SK-N-SH (cell line): ENCODE measurements around the gene TUNAR.

Experiments
- EZH2phosphoT487 ChIP-seq: fragments of 200-600 bp; sonication (generic); IDR thresholded peaks from 2 replicates; pipeline ENCODE4 v1.6.1; 2017; ENCODE audit warnings: low read depth, mixed run types, mild to moderate bottlenecking, antibody characterized with exemption, moderate library complexity, borderline replicate concordance
- GABPA ChIP-seq: IDR thresholded peaks from 2 replicates; pipeline ENCODE4 v1.4.0; 2012; ENCODE audit warnings: low read depth, mild to moderate bottlenecking
- MXI1 ChIP-seq: IDR thresholded peaks from 2 replicates; pipeline ENCODE4 v1.6.1; 2012; ENCODE audit warnings: mild to moderate bottlenecking, low read depth, low read length, improper control_type of control experiment
- POLR2AphosphoS5 ChIP-seq: IDR thresholded peaks from 2 replicates; pipeline ENCODE4 v1.6.1; 2012; ENCODE audit warnings: low read depth, low read length
- RAD21 ChIP-seq: IDR thresholded peaks from 2 replicates; pipeline ENCODE4 v1.6.1; 2012; ENCODE audit warnings: mild to moderate bottlenecking, low read length
- REST ChIP-seq: IDR thresholded peaks from 2 replicates; pipeline ENCODE4 v1.6.1; 2012; ENCODE audit warnings: mild to moderate bottlenecking, low read depth, low read length, moderate library complexity
- SMC3 ChIP-seq: IDR thresholded peaks from 2 replicates; pipeline ENCODE4 v1.6.1; 2012; ENCODE audit warnings: low read depth, low read length, improper control_type of control experiment
- TAF1 ChIP-seq: IDR thresholded peaks from 2 replicates; pipeline ENCODE4 v1.6.1; 2012; ENCODE audit warnings: low read depth, mild to moderate bottlenecking, low read length, moderate library complexity, borderline replicate concordance
- YY1 ChIP-seq: IDR thresholded peaks from 2 replicates; pipeline ENCODE4 v1.4.0; 2012; ENCODE audit warnings: low read depth, mild to moderate bottlenecking
- ZBTB33 ChIP-seq: IDR thresholded peaks from 2 replicates; pipeline ENCODE4 v1.4.0; 2012; ENCODE audit warnings: low read depth, borderline replicate concordance
- TF ChIP-seq, protein P1 (sequence below): fragments of 200-600 bp; sonication (generic); IDR thresholded peaks from 2 replicates; pipeline ENCODE4 v1.6.1; 2017; ENCODE audit warnings: antibody characterized with exemption, mild to moderate bottlenecking, moderate library complexity

DNA sequence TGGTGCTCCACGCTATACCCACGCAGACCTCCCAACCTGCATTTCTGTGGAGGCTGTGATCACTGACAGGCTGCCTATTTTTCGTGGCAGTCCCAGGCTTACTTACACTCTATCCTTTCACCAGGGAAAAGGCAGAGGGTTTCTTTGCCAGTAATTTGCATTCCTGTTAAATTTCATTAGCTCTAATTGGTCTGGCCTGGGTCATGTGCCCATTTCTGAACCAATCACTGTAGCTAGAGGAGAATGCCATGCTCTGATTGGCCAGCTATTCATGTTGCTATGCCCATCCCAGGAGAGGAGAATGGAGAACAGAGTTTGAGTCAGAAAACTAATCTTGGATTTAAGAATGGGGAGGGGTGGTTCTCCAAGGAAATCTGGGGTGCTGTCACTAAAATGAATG, 43.2 kb upstream of the TUNAR start:
- TF ChIP-seq, protein P1, sequence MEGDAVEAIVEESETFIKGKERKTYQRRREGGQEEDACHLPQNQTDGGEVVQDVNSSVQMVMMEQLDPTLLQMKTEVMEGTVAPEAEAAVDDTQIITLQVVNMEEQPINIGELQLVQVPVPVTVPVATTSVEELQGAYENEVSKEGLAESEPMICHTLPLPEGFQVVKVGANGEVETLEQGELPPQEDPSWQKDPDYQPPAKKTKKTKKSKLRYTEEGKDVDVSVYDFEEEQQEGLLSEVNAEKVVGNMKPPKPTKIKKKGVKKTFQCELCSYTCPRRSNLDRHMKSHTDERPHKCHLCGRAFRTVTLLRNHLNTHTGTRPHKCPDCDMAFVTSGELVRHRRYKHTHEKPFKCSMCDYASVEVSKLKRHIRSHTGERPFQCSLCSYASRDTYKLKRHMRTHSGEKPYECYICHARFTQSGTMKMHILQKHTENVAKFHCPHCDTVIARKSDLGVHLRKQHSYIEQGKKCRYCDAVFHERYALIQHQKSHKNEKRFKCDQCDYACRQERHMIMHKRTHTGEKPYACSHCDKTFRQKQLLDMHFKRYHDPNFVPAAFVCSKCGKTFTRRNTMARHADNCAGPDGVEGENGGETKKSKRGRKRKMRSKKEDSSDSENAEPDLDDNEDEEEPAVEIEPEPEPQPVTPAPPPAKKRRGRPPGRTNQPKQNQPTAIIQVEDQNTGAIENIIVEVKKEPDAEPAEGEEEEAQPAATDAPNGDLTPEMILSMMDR = no peak
- TF ChIP-seq YY1 (no peak), SMC3 (no peak), POLR2AphosphoS5 (no peak), EZH2phosphoT487 (no peak), ZBTB33 (no peak), REST (no peak), RAD21 (no peak), GABPA (no peak), MXI1 (no peak), TAF1 (no peak)
